ENCODE measurements around the gene CDKAL1. TPM values are rescaled to one million over a fixed set of nuclear protein-coding genes. Genes with fewer than 3 reads are reported as not detected.

CDKAL1 gene
- total and polyA plus RNA-seq, 10 of the 15 experiments (the other 5 are each of a cell fraction or from before 2014, with no cell fraction given), result 10.7 to 26.9 (median 17.3) TPM

GRCh38 chr6:21213492-21213891 is 679.2 kb downstream of the CDKAL1 start (continued):
- TF ChIP-seq WRNIP1 (IDR thresholded peaks at IDR 0.05; ENCODE audit: borderline replicate concordance, low read depth, low read length) (no peak), E2F8 (IDR thresholded peaks at IDR 0.05; ENCODE audit: low read depth, partially characterized antibody) (no peak), ESRRA (IDR thresholded peaks at IDR 0.05; ENCODE audit: low read length) (no peak; the same call in 1 of the 2 replicates), TBL1XR1 (IDR thresholded peaks at IDR 0.05; ENCODE audit: low read depth, low read length) (peak; percentile 65; the same call in 1 of the 2 replicates), NKRF (conservative IDR thresholded peaks at IDR 0.05) (no peak), SREBF2 (IDR thresholded peaks at IDR 0.05; ENCODE audit: low read length) (no peak), ZNF687 (IDR thresholded peaks at IDR 0.05) (peak; percentile 9; the same call in 1 of the 2 replicates), RUNX3 (IDR thresholded peaks at IDR 0.05; ENCODE audit: low read length) (peak; percentile 81), POLR2A (IDR thresholded peaks at IDR 0.05; ENCODE audit: low read depth, low read length) (no peak), FOXM1 (IDR thresholded peaks at IDR 0.05; ENCODE audit: low read depth, low read length) (peak; percentile 53; the same call in 1 of the 2 replicates), IRF4 (IDR thresholded peaks at IDR 0.05; ENCODE audit: low read depth, low read length) (0 out of 2 replicates have a peak, but pooled peaks have one; percentile 48), CEBPZ (IDR thresholded peaks at IDR 0.05; ENCODE audit: low read depth, low read length) (no peak), GABPA (IDR thresholded peaks at IDR 0.05; ENCODE audit: low read depth) (no peak; the same call in 1 of the 2 replicates), SIN3A (IDR thresholded peaks at IDR 0.05; ENCODE audit: low read depth, low read length) (no peak), CTCF (IDR thresholded peaks at IDR 0.05 in 2 of 3, conservative IDR thresholded peaks at IDR 0.05 in 1 of 3; ENCODE audit: control insufficient read depth in 2 of 3, extremely low read depth in 1 of 3, insufficient read depth in 1 of 3, low read depth in 3 of 3, low read length in 3 of 3) (no peak), NFIC (IDR thresholded peaks at IDR 0.05; ENCODE audit: low read depth, low read length) (peak; percentile 92), RFX5 (IDR thresholded peaks at IDR 0.05; ENCODE audit: low read depth, low read length) (no peak)
